GM12891 (cell line): ENCODE measurements around the gene TEC.
A peak's percentile ranks its signal among the peaks of the same experiment; 100 is the strongest.
"Not testable (repeated sequence)": the region's sequence is repeated elsewhere in the genome, so short reads cannot be mapped to it uniquely, and the experiment has no call there.

ENCODE experiments used
- DNase-seq: peaks from one replicate; pipeline ENCODE4 v3.0.0; 2011; ENCODE audit warnings: low spot score; ENCODE audit not compliant: insufficient read length
- FAIRE-seq: peaks from 2 replicates; lab custom pipeline; 2011; peaks lifted over from hg19 to GRCh38; lab: Jason Lieb, UNC
- PAX5 ChIP-seq: IDR thresholded peaks from 2 replicates; pipeline ENCODE4 v1.6.1; 2011; ENCODE audit warnings: low read length, moderate library complexity, mild to moderate bottlenecking; ENCODE audit not compliant: insufficient read depth, severe bottlenecking
- POLR2A ChIP-seq: IDR thresholded peaks from 2 replicates; pipeline ENCODE4 v1.6.1; 2011; ENCODE audit warnings: low read depth, low read length, control low read depth
- POLR2AphosphoS5 ChIP-seq: IDR thresholded peaks from 2 replicates; pipeline ENCODE4 v1.6.1; 2011; ENCODE audit warnings: low read depth, low read length, control low read depth
- POU2F2 ChIP-seq: IDR thresholded peaks from 2 replicates; pipeline ENCODE4 v1.6.1; 2011; ENCODE audit warnings: low read depth, mild to moderate bottlenecking, control low read depth, low read length, moderate library complexity
- SPI1 ChIP-seq: IDR thresholded peaks from 2 replicates; pipeline ENCODE4 v1.6.1; 2011; ENCODE audit warnings: low read depth, low read length, control low read depth
- TAF1 ChIP-seq: IDR thresholded peaks from 2 replicates; pipeline ENCODE4 v1.6.1; 2011; ENCODE audit warnings: low read depth, low read length, control low read depth

Gene TEC

DNA sequence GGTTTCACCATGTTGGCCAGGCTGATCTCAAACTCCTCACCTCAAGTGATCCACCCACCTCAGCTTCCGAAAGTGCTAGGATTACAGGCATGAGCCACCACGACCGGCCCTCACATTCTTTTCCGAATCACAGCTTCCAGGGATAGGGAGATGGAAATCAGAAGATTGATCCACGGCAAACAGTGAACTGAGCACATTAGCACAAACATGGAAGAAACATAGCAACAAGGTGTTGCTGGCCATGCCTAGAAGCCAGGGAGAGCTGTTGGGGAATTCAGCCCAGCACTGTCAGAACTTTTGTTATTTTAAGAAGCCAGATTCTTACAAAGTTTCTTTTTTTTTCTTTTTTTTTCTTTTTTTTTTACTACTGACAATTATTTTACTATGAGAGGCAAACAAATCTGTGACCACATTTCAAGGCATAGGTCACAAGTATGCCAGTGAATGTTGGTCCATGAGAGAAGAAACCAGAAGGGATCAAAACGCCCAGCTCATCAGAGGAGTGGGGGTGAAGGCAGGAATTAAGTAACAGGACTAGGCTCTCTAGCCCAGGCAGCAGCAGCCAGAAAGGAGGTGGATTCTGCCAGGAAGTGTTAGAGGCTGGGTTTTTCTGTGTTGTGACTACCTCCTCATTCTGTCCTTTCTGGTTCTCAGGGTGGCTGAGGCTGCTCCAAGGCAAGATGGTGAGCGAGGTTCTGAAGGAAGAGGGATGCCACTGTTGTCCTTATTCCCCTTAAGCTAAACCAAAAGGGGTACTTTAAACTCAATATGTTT lies 44.1 kb downstream of the TEC start:
- TF ChIP-seq POLR2A = no peak
- TF ChIP-seq SPI1 = no peak
- TF ChIP-seq PAX5 = no peak
- TF ChIP-seq TAF1 = no peak
- no peak for TF ChIP-seq POLR2AphosphoS5
- no peak for TF ChIP-seq POU2F2
- DNase-seq (no peak), FAIRE-seq (peak; percentile 89)

DNA sequence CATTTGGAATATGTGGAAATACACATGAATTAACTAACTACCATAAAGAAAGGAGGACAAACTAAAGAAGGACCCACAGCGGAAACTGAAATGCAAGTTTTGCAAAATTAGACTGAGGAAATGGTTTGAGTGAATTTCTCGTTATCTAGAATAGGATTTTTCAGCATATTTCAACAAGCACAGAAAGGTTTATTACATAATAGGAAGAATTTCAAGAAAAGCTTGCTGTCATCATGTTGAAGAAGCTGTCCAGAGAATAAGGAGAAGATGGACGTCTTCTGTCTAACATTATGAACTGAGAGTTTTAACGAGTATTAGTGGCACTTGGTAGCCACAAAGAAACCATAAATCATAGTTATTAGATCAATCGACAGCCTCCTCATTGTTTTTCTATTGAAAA lies 45.0 kb downstream of the TEC start:
- DNase-seq (no peak), FAIRE-seq (no peak)
- no peak for TF ChIP-seq POU2F2

DNA sequence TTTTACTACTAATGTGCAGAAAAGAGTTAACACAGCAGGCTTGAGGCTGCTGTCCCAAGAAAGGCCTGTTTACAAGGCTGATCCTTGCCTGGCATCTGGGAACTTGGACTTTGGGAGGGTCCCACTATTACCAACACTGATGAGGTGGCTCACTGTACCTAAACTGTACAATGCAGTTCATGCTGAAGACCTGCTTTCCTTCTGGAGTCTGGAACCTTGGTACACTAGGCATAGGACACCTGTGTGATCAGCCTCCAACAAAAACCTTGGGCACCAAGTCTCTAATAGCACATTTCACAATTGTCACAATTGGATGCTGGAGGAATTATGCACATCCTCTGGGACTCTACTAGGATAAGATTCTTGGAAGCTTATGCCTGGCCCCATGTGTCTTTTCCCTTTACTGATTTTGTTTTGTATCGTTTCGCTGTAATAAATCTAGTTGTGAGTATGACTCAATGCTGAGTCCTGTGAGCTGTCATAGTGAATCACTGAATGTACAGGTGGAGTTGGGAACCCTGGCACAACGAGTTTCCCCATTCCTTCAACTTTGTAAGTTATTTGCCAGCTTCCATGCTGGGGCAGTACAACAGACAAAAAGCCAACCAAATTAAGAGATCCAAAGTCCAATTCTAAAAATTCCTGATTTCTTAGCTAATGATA lies 45.9 kb downstream of the TEC start:
- FAIRE-seq (no peak), DNase-seq (no peak)
- no peak for TF ChIP-seq POLR2AphosphoS5
- TF ChIP-seq POU2F2 = no peak
- TF ChIP-seq POLR2A = no peak

DNA sequence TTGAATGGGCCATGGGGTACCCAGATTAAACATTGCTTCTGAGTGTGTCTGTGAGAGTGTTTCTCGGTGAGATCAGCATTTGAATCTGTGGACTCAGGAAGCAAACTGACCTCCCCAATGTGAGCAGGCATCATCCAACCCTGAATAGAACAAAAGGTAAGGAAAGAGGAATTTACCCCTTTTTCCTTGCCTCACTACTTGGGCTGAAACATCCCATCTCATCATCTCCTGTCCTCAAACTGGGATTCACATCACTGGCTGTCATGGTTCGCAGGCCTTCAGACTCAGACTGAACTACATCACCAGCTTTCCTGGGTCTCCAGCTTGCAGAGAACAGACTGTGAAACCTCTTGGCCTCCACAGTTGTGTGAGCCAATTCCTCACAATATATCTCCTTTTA lies 47.1 kb downstream of the TEC start:
- no peak for TF ChIP-seq POLR2A
- no peak for TF ChIP-seq SPI1
- TF ChIP-seq POLR2AphosphoS5 = no peak
- no peak for TF ChIP-seq PAX5
- TF ChIP-seq POU2F2 = no peak
- no peak for TF ChIP-seq TAF1
- no peak for DNase-seq
- no peak for FAIRE-seq

DNA sequence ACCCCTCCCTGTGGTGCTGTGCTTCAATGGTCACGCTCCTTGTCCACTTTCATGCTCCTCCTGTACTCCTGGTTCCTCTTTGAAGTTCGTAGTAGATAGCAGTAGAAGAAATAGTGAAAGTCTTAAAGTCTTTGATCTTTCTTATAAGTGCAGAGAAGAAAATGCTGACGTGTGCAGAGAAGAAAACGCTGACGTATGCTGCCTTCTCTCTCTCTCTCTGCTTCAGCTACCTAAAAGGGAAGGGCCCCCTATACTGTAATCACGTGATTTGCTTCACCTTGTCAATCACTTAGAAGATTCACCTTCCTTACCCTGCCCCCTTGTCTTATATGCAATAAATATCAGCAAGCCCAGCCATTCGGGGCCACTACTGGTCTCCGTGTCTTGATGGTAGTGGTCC lies 50.2 kb downstream of the TEC start:
- not testable (repeated sequence) for DNase-seq, FAIRE-seq

DNA sequence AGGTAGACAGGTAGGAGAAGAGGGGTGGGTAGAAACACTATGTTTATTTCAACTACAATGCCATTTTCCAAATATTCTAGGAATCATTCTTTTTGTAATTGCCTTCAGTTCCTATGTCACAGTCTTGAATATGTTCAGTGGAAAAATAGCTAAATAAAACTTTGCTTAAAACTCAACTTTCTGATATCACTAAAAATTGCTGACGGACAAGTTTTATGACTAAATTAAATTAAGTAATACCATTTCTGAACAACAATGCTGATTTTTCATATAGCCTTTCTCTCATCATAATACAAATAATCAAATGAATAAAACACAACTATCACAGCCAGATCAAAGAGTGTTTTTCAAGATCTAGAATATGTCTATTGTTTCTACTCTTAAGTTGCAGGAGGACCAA lies 53.1 kb downstream of the TEC start:
- FAIRE-seq = no peak
- TF ChIP-seq TAF1 (no peak), POU2F2 (no peak), PAX5 (no peak), POLR2AphosphoS5 (no peak), SPI1 (no peak), POLR2A (no peak)
- no peak for DNase-seq

DNA sequence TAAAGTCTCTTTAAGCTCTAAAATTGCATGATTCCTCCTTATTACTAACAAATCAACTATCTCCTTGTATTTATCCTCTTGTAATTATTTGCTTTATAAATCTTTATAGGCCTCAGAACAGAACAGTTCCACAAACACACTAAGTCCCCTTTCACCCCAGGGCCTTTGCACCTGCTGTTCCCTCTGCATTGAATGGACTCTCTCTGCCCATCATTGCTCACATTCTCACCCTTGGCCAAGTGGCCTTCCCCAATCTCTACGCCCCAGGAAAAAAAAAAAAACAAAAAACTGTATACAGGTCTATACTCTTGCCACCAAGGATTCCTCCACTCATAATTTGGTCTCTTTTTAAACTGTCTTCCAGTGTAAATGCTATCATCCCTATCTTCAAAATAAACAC lies 53.7 kb downstream of the TEC start:
- no peak for FAIRE-seq
- DNase-seq = no peak
- no peak for TF ChIP-seq TAF1
- TF ChIP-seq POU2F2 = no peak
- TF ChIP-seq POLR2AphosphoS5 = no peak
- TF ChIP-seq PAX5 = no peak
- TF ChIP-seq POLR2A = no peak
- no peak for TF ChIP-seq SPI1

DNA sequence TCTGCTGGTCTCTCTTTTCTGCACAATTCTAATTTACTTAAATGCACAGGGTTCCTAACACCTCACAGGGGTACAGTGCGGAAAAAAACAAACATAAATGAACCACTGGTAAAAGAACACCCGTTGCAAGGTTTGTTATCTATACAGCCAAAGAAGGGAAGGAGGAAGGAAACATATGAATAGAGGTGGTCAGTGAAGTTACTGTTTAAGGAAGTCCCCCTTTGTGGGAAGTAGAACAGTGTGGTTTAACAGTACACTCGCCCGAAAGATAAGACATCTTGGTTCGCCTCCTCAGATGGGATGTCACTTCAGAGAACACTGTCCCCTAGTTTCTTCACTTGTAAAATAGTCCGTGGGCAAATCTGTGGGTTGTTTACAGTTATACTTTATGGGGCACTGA lies 57.5 kb downstream of the TEC start:
- DNase-seq (no peak), FAIRE-seq (peak; percentile 99)
- TF ChIP-seq POLR2A (peak; percentile 80), POLR2AphosphoS5 (peak; percentile 67; the same call in 1 of the 2 replicates), PAX5 (no peak), POU2F2 (no peak), SPI1 (peak; percentile 85), TAF1 (0 out of 2 replicates have a peak, but pooled peaks have one; percentile 15)

DNA sequence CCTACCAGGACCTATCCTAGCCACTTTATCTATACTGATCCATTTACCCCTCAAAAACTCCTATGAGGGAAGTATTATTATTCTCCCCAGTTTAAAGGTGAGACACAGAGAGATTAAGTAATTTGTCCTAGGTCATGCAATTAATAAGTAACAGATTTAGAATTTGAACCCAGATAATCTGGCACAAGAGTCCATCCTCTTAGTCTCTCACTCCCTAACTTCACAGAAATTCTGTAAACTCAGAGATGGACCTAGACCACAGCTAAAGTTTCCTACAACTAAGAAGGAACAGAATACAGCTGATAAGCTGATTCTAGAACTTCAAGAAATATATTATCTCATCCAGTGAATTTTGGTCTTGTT lies 58.7 kb downstream of the TEC start:
- DNase-seq (no peak), FAIRE-seq (no peak)
- TF ChIP-seq POLR2AphosphoS5 = no peak
- TF ChIP-seq POU2F2 = no peak
- no peak for TF ChIP-seq PAX5
- no peak for TF ChIP-seq TAF1
- TF ChIP-seq SPI1 = no peak
- no peak for TF ChIP-seq POLR2A

DNA sequence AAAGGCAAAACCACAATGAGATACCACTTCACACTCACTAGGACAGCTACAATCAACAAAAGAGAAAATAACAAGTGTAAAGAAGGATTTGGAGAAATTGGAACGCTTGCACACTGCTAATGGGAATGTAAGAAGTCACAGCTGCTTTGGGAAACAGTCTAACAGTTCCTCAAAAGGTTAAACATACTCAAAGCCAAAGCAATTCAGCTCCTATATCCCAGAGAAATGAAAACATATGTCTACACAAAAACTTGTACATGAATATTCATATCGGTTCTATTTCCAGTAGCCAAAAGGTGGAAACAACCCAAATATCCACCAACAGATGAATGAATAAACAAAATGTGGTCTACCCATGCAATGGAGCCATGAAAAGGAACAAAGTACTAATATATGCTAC lies 64.0 kb downstream of the TEC start:
- no peak for DNase-seq
- FAIRE-seq = no peak
- TF ChIP-seq POLR2AphosphoS5 (no peak), SPI1 (no peak), TAF1 (no peak), PAX5 (no peak), POLR2A (no peak), POU2F2 (no peak)
